Fibroblast of lung (primary cell): ENCODE data around the gene PIM3. TPM values are rescaled to one million over a fixed set of nuclear protein-coding genes. Genes with fewer than 3 reads are reported as not detected.

ENCODE experiments used
- DNase-seq, 2 donors: peaks; one replicate each; pipeline versions ENCODE4 v3.0.0 to v3.0.0-alpha.2; 2010; ENCODE audit warnings: low read depth in 2 of 2
- H2AFZ ChIP-seq: 2 replicates; pipeline ENCODE4 v1.5.1; 2012; ENCODE audit warnings: low read length, control low read depth, inconsistent platforms
- H3K27ac ChIP-seq: 2 replicates; pipeline ENCODE4 v1.5.1; 2011; ENCODE audit warnings: low read length, control low read depth; ENCODE audit not compliant: insufficient read depth
- H3K27me3 ChIP-seq: 2 replicates; pipeline ENCODE4 v1.5.1; 2011; ENCODE audit warnings: mild to moderate bottlenecking, low read length; ENCODE audit not compliant: control insufficient read depth, insufficient read depth
- H3K36me3 ChIP-seq: 2 replicates; pipeline ENCODE4 v1.5.1; 2011; ENCODE audit warnings: low read length; ENCODE audit not compliant: control insufficient read depth, insufficient read depth
- H3K4me1 ChIP-seq: 2 replicates; pipeline ENCODE4 v1.5.1; 2011; ENCODE audit warnings: low read length; ENCODE audit not compliant: control insufficient read depth, insufficient read depth; ENCODE audit errors: extremely low read depth
- H3K4me2 ChIP-seq: 2 replicates; pipeline ENCODE4 v1.5.1; 2011; ENCODE audit warnings: low read length, control low read depth; ENCODE audit not compliant: insufficient read depth; ENCODE audit errors: extremely low read depth
- H3K4me3 ChIP-seq, 4 experiments: fragments of 200-600 bp in 1 of 4; sonication (generic) in 1 of 4; replicated peaks in 1 of 4; 2 replicates each; pipeline ENCODE4 v1.5.1; 2011 to 2016; ENCODE audit warnings: low read length in 4 of 4, low read depth in 3 of 4, mild to moderate bottlenecking in 3 of 4, control low read depth in 2 of 4, inconsistent platforms in 1 of 4, mixed read lengths in 1 of 4; ENCODE audit not compliant: insufficient read depth in 1 of 4; ENCODE audit errors: control extremely low read depth in 1 of 4
- H3K79me2 ChIP-seq: 2 replicates; pipeline ENCODE4 v1.5.1; 2012; ENCODE audit warnings: mild to moderate bottlenecking, low read length, inconsistent platforms; ENCODE audit not compliant: control insufficient read depth, insufficient read depth
- H3K9ac ChIP-seq: 2 replicates; pipeline ENCODE4 v1.5.1; 2011; ENCODE audit warnings: mild to moderate bottlenecking, low read length, control low read depth; ENCODE audit not compliant: insufficient read depth
- H3K9me3 ChIP-seq: 2 replicates; pipeline ENCODE4 v1.5.1; 2012; ENCODE audit warnings: low read depth, low read length; ENCODE audit not compliant: control insufficient read depth, insufficient read depth
- H4K20me1 ChIP-seq: 2 replicates; pipeline ENCODE4 v1.5.1; 2011; ENCODE audit warnings: low read length; ENCODE audit not compliant: control insufficient read depth, insufficient read depth; ENCODE audit errors: extremely low read depth
- EZH2 ChIP-seq: IDR thresholded peaks from 2 replicates; pipeline ENCODE4 v1.5.1; 2012; ENCODE audit warnings: low read length, control low read depth, mild to moderate bottlenecking; ENCODE audit errors: missing control alignments
- polyA plus RNA-seq, 2 donors: library from polyadenylated mRNA; depleted of rRNA in 1 of 2; stranded (reverse) in 1 of 2; unstranded in 1 of 2; fragments of >200 nt; gene quantifications; 2 replicates each; pipeline ENCODE4 v1.2.1, GENCODE V29; 2011 to 2012; ENCODE audit warnings: missing spikeins in 1 of 2
- total RNA-seq: library from RNA; depleted of rRNA; stranded (reverse); fragments of >200 nt; gene quantifications from 2 replicates; pipeline ENCODE4 v1.2.1, GENCODE V29; 2014
- TF ChIP-seq, protein P1 (sequence below), 2 donors: IDR thresholded peaks in 1 of 2; conservative IDR thresholded peaks in 1 of 2; 1 replicate in 1 of 2; 2 replicates in 1 of 2; pipeline ENCODE4 v1.5.1; 2011 to 2012; ENCODE audit warnings: low read length in 2 of 2, control low read depth in 1 of 2, inconsistent platforms in 1 of 2, low read depth in 1 of 2, mild to moderate bottlenecking in 1 of 2

Gene PIM3
- total and polyA plus RNA-seq, 2 donors (not counting 1 experiment from before 2014, with no cell fraction given), result 6.8 to 47.7 TPM

DNA sequence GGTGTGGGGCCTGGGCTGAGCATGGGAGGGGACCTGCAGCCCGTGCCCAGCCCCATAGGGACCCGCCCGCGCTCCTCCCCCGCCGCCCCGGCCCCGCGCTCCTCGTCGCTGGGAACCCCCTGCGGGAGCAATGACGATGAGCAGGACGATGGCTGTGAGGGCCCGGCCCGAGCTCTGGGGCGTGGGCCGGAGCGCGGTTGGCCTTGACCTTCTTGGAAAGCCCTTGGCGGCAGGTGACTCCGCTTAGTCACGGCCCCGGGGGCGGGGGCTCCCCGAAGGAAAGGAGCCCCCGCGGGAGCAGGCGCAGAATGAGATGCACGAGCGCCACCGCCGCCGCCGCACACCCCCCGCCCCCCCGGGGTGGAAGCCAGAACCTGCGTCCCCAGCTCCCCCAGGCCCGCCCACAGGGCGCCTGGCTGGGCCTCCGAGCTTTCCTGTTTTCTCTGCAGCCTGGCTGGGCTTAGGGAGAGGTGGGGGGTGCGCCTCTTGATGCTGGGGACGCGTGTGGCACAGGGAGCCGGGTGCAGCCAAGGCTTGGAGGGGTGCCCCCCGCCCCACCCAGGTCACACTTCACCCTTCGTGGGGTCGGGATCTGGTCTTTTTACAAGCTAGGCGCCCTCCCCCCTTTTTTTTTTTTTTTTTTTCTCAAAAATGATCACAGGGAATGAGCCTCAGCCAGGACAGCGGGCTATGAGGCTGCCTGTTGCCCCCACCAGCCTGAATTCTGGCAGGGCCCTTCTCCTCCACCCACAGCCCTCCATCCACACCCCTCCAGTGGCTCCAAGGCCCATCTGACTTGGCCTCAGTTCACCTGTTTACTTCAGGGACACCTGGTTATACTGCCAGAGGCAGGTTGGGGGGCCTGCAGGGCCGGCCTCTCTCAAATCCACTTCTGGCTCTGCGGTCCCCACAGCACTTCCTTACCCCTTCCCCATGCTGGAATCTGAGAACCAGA, 24.3 kb upstream of the PIM3 start:
- Histone ChIP-seq H3K4me1 (peaks cover 24% of the 10 kb centered on the region), H3K36me3 (no peaks in the 10 kb centered on the region), H4K20me1 (no peaks in the 10 kb centered on the region), H3K4me3 (peak overlapping the region in 1 of 4 experiments; percentile 32), H2AFZ (no peak overlapping the region), H3K4me2 (peak overlapping the region; percentile 25), H3K27me3 (no peaks in the 10 kb centered on the region), H3K9ac (peak overlapping the region; percentile 7), H3K27ac (peak overlapping the region; percentile 38), H3K79me2 (no peaks in the 10 kb centered on the region), H3K9me3 (no peaks in the 10 kb centered on the region)
- TF ChIP-seq, protein P1, sequence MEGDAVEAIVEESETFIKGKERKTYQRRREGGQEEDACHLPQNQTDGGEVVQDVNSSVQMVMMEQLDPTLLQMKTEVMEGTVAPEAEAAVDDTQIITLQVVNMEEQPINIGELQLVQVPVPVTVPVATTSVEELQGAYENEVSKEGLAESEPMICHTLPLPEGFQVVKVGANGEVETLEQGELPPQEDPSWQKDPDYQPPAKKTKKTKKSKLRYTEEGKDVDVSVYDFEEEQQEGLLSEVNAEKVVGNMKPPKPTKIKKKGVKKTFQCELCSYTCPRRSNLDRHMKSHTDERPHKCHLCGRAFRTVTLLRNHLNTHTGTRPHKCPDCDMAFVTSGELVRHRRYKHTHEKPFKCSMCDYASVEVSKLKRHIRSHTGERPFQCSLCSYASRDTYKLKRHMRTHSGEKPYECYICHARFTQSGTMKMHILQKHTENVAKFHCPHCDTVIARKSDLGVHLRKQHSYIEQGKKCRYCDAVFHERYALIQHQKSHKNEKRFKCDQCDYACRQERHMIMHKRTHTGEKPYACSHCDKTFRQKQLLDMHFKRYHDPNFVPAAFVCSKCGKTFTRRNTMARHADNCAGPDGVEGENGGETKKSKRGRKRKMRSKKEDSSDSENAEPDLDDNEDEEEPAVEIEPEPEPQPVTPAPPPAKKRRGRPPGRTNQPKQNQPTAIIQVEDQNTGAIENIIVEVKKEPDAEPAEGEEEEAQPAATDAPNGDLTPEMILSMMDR (conservative IDR thresholded peaks at IDR 0.05 in 1 of 2, IDR thresholded peaks at IDR 0.05 in 1 of 2; ENCODE audit: low read depth in 1 of 2, low read length in 2 of 2), result no peak
- no peak for TF ChIP-seq EZH2
- DNase-seq, result peak; percentile 77 to 85

DNA sequence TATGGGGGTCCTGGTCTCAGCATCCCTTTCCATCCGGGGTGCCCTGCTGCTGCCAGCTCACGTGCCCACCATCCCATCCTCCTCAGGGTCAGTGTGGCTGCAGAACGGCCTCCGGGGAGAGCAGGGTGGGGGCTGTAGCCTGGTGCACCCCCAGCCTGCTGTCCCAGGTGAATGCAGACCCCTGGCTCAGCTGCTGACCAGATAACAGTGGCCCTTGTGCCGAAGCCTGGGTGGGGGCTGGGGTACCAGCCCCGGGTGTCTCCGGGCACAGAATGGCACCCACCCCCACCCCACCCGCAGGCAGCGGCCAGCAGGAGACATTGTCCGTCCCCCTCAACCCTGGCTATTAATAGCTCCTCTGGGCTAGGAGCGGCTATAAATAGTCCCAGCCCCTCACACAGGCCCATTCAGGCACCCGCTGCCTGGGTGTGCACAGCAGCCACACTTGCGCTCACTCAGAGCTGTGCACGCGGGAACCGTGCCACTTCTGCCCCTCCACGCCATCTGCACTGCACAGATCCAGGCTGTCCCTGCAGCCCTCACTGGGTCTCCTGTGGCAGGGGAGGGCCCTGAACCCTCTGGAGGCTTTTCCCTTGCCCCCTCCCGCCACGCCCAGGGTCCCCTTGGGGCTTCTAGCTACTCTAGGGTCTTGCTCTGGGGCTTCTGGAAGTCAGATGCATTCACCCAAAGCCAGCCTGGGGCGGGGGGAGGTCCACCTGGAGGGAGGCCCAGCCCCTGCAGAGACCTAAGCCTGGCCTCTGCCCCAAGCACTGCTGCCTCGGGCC, 23.4 kb upstream of the PIM3 start:
- TF ChIP-seq, protein P1 (conservative IDR thresholded peaks at IDR 0.05 in 1 of 2, IDR thresholded peaks at IDR 0.05 in 1 of 2; ENCODE audit: low read depth in 1 of 2, low read length in 2 of 2), result no peak
- TF ChIP-seq EZH2, result no peak
- Histone ChIP-seq H3K9me3 (no peaks in the 10 kb centered on the region), H2AFZ (no peak overlapping the region), H3K27me3 (no peaks in the 10 kb centered on the region), H3K27ac (no peak overlapping the region), H4K20me1 (no peaks in the 10 kb centered on the region), H3K4me1 (peaks cover 24% of the 10 kb centered on the region), H3K4me2 (no peak overlapping the region), H3K79me2 (no peaks in the 10 kb centered on the region), H3K36me3 (no peaks in the 10 kb centered on the region), H3K4me3 (no peak overlapping the region), H3K9ac (no peak overlapping the region)
- DNase-seq, result peak in 1 of 2 donors; percentile 8
